ENCODE results near the gene LARP4B.

- TF ChIP-seq CTCF (IDR thresholded peaks at IDR 0.05; ENCODE audit: low read depth, low read length) (no peak), EZH2phosphoT487 (IDR thresholded peaks at IDR 0.05; ENCODE audit: low read depth) (no peak)
Observed at GRCh38 chr10:974785-975074, 43.2 kb upstream of the LARP4B start.
